CD4-positive, alpha-beta T cell treated with Interleukin-17A for 4 hours (primary cell): Measurements from ENCODE around the gene MOCOS.
"Not testable (repeated sequence)": the region's sequence is repeated elsewhere in the genome, so short reads cannot be mapped to it uniquely, and the experiment has no call there.

ENCODE experiments used
- DNase-seq: peaks from one replicate; pipeline ENCODE4 v3.0.0-alpha.2; 2020; ENCODE audit warnings: mixed read lengths

MOCOS gene

GRCh38 chr18:36205166-36205565 lies 17.9 kb downstream of the MOCOS start:
- DNase-seq: no peak

DNA sequence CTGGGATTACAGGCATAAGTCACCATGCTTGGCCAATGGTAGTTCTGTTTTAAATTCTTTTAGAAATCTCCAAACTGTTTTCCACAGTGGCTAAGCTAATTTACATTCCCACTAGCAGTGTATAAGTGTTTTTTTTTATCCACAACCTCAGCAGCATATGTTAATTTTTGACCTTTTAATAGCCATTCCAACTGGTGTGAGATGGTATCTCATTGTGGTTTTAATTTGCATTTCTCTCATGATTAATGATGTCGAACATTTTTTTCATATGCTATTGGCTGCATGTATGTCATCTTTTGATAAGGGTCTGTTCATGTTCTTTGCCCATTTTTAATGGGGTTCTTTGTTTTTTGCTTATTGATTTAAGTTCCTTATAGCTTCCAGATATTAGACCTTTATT lies 20.0 kb downstream of the MOCOS start:
- no peak for DNase-seq

DNA sequence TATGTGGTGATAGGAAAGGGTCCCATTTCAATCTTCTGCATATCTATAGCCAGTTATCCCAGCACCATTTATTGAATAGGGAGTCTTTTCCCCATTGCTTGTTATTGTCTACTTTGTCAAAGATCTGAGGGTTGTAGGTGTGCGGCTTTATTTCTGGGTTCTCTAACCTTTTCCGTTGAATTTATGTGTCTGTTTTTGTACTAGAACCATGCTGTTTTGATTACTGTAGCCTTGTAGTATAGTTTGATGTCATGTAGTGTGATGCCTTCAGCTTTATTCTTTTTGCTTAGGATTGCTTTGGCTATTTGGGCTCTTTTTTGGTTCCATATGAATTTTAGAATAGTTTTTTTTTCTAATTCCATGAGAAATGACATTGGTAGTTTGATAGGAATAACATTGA lies 20.7 kb downstream of the MOCOS start:
- not testable (repeated sequence) for DNase-seq

GRCh38 chr18:36211612-36212065 lies 24.3 kb downstream of the MOCOS start:
- no peak for DNase-seq

GRCh38 chr18:36212301-36213171 lies 25.2 kb downstream of the MOCOS start:
- DNase-seq: no peak

- DNase-seq: no peak
Observed at GRCh38 chr18:36214811-36215210, 27.5 kb downstream of the MOCOS start.

DNA sequence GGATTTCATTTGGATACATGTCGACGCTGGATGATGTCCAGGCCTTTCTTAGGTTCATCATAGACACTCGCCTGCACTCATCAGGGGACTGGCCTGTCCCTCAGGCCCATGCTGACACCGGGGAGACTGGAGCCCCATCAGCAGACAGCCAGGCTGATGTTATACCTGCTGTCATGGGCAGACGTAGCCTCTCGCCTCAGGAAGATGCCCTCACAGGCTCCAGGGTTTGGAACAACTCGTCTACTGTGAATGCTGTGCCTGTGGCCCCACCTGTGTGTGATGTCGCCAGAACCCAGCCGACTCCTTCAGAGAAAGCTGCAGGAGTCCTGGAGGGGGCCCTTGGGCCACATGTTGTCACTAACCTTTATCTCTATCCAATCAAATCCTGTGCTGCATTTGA lies 28.3 kb downstream of the MOCOS start:
- DNase-seq: no peak

- DNase-seq: no peak
Observed at GRCh38 chr18:36217348-36217747, 30.1 kb downstream of the MOCOS start.

- no peak for DNase-seq
Observed at GRCh38 chr18:36229188-36229587, 41.9 kb downstream of the MOCOS start.

- DNase-seq: not testable (repeated sequence)
Observed at GRCh38 chr18:36240510-36240909, 53.2 kb downstream of the MOCOS start.

GRCh38 chr18:36241831-36242230 lies 54.5 kb downstream of the MOCOS start:
- DNase-seq: no peak

DNA sequence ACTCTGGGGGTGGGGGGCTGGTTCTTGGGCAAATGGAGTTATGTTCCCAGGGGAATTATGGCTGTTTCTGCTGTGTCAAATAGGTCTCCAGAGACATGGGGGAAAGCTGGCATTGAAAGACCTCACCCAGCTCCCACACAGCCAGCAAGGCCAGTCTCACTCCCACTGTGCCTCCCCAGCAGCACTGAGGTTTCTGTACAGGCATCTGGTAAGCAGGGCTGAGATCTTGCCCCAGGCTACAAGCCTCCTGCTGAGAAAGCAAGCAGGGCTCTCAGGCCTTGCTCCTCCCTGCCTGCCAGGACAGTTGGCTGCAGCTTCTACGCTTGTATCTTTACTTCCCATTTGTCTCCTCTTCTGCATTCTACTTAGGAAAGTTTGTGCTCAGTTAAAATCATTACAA lies 59.7 kb downstream of the MOCOS start:
- no peak for DNase-seq

DNA sequence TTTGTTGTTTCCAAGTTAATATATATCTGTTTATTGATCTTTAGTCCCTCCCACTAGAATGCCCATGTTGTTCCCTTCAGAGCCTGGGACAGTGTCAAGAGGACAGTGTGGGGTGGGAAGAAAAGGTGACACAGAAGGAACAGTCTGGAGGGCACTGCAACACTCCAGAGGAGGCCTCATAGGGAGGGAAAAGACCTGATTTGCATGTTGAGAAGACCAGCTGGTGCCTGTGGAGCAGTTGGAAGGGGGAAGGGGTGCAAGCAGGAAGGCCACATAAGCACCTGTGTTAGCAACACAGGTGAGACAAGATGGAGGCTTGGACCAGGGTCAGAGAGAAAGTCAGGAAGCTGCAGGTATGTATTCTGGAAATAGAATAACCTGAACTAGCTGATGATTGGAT lies 62.1 kb downstream of the MOCOS start:
- DNase-seq: no peak

- DNase-seq: no peak
Observed at GRCh38 chr18:36250827-36251226, 63.5 kb downstream of the MOCOS start.

- no peak for DNase-seq
Observed at GRCh38 chr18:36255072-36255698, 67.9 kb downstream of the MOCOS start.

GRCh38 chr18:36256094-36256493 lies 68.8 kb downstream of the MOCOS start:
- DNase-seq: no peak

DNA sequence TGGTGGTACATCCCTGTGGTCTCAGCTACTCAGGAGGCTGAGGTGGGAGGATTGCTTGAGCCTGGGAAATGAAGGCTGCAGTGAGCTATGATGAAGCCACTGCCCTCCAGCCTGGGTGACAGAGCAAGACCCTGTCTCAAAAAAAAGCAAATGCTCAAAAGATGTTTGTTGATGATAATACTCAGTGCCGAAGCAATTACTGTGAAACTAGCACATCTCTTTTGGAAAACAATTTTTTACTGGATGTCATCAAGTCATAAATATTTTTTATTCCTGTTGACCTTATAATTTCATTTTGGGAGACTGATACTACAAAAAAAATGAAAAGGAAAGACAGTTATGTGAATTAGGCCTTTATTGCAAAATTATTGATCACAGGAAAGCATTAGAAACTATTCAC lies 75.7 kb downstream of the MOCOS start:
- DNase-seq: no peak

GRCh38 chr18:36264283-36264682 lies 77.0 kb downstream of the MOCOS start:
- no peak for DNase-seq

- DNase-seq: no peak
Observed at GRCh38 chr18:36265015-36265414, 77.7 kb downstream of the MOCOS start.

GRCh38 chr18:36269157-36269556 lies 81.9 kb downstream of the MOCOS start:
- no peak for DNase-seq

GRCh38 chr18:36271153-36271552 lies 83.9 kb downstream of the MOCOS start:
- no peak for DNase-seq

- DNase-seq: no peak
Observed at GRCh38 chr18:36273347-36273746, 86.0 kb downstream of the MOCOS start.

DNA sequence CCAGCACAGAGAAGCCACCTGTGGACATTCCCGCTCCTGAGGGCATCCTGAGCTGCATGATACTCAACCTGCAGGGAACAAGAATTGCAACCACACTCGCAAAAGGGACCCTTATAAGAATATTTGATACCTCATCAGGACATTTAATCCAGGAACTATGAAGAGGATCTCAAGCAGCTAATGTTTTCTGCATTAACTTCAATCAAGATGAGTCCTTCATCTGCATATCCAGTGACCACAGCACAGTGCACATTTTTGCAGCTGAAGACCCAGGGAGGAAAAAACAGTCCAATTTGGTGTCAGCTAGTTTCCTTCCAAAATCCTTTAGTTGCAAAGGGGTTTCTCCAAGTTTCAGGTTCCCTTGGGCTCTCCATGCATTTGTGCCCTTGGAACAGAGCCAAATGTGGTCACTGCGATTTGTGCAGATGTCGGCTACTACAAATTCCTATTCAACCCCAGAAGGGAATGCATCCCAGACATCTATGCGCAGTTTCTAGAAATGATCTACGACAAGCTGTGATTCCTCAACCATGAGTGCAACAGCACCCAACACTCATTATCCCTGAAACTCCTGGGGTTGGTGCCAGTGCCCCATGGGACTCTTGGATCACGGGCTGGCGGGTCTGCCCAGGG lies 86.9 kb downstream of the MOCOS start:
- DNase-seq: no peak

GRCh38 chr18:36275561-36275960 lies 88.3 kb downstream of the MOCOS start:
- no peak for DNase-seq
